ENCODE data around the gene TRPV6. TPM values are rescaled to one million over a fixed set of nuclear protein-coding genes. Genes with fewer than 3 reads are reported as not detected.

The TRPV6 gene
- total and polyA plus RNA-seq, 7 donors: under 0.01 TPM; not detected in 6

GRCh38 chr7:142884286-142884640 lies 1.3 kb downstream of the TRPV6 start:
- Histone ChIP-seq H3K4me3 (no peak overlapping the region), H3K36me3 (ENCODE audit: insufficient read depth in 1 of 2, low read depth in 1 of 2) (no peaks in the 10 kb centered on the region), H3K27me3 (ENCODE audit: insufficient read depth in 3 of 3, low read length in 2 of 3) (peaks cover 0 to 19% (median 16%) of the 10 kb centered on the region in 3 donors), H3K27ac (no peak overlapping the region), H3K9me3 (no peaks in the 10 kb centered on the region), H3K4me1 (no peaks in the 10 kb centered on the region)
- ATAC-seq: no peak
- DNase-seq: no peak
- WGBS, 3 donors: 65 to 71% (median 70%) methylated on average over 4 of the region's 4 CpGs
- intact Hi-C loops (cut with DNase I): no loop called here
- TF ChIP-seq CTCF (IDR thresholded peaks at IDR 0.05): no peak

GRCh38 chr7:142883571-142884285 lies 1.8 kb downstream of the TRPV6 start:
- TF ChIP-seq CTCF (IDR thresholded peaks at IDR 0.05): no peak
- H3K27me3 ChIP-seq (ENCODE audit: insufficient read depth in 3 of 3, low read length in 2 of 3): peaks cover 0 to 24% (median 13%) of the 10 kb centered on the region in 3 donors

GRCh38 chr7:142883145-142883544 lies 2.4 kb downstream of the TRPV6 start:
- DNase-seq (no peak), ATAC-seq (no peak)
- no peaks in the 10 kb centered on the region for H3K36me3 ChIP-seq (ENCODE audit: insufficient read depth in 1 of 2, low read depth in 1 of 2)
- peaks cover 0 to 27% (median 13%) of the 10 kb centered on the region in 3 donors for H3K27me3 ChIP-seq (ENCODE audit: insufficient read depth in 3 of 3, low read length in 2 of 3)
- H3K4me3 ChIP-seq: no peak overlapping the region
- H3K4me1 ChIP-seq: no peaks in the 10 kb centered on the region
- intact Hi-C loops (cut with DNase I): no loop called here
- no peak overlapping the region for H3K27ac ChIP-seq
- no peak for TF ChIP-seq CTCF (IDR thresholded peaks at IDR 0.05)
- 85 to 88% (median 87%) methylated on average over 10 of the region's 10 CpGs for WGBS, 3 donors
- no peaks in the 10 kb centered on the region for H3K9me3 ChIP-seq

More at GRCh38 chr7:142883571-142884285, 1.8 kb downstream of the TRPV6 start:
- DNase-seq (no peak), ATAC-seq (no peak)
- WGBS, 3 donors: 74 to 76% (median 75%) methylated on average over 7 of the region's 7 CpGs
- intact Hi-C loops (cut with DNase I): no loop called here
- H3K27ac ChIP-seq: no peak overlapping the region
- no peaks in the 10 kb centered on the region for H3K4me1 ChIP-seq
- H3K4me3 ChIP-seq: no peak overlapping the region
- no peaks in the 10 kb centered on the region for H3K36me3 ChIP-seq (ENCODE audit: insufficient read depth in 1 of 2, low read depth in 1 of 2)
- no peaks in the 10 kb centered on the region for H3K9me3 ChIP-seq

GRCh38 chr7:142882338-142882678 lies 3.2 kb downstream of the TRPV6 start:
- peaks cover 0 to 26% (median 13%) of the 10 kb centered on the region in 3 donors for H3K27me3 ChIP-seq (ENCODE audit: insufficient read depth in 3 of 3, low read length in 2 of 3)
- intact Hi-C loops (cut with DNase I): no loop called here
- DNase-seq (no peak), ATAC-seq (no peak)
- H3K9me3 ChIP-seq: no peaks in the 10 kb centered on the region
- H3K36me3 ChIP-seq (ENCODE audit: insufficient read depth in 1 of 2, low read depth in 1 of 2): no peaks in the 10 kb centered on the region
- no peak overlapping the region for H3K4me3 ChIP-seq
- TF ChIP-seq CTCF (IDR thresholded peaks at IDR 0.05): no peak
- H3K4me1 ChIP-seq: no peaks in the 10 kb centered on the region
- 69 to 80% (median 70%) methylated on average over 5 of the region's 5 CpGs for WGBS, 3 donors
- no peak overlapping the region for H3K27ac ChIP-seq

Data from psoas muscle (tissue), 8 donors.